ENCODE measurements around the gene ZNF396.

The ZNF396 gene

GRCh38 chr18:35334821-35335220 is 42.3 kb downstream of the ZNF396 start:
- Histone ChIP-seq H3K36me3 (peaks cover 84 to 94% (median 89%) of the 10 kb centered on the region in 11 experiments), H3K27me3 (no peaks in the 10 kb centered on the region), H3K4me1 (peaks cover 0 to 6% (median 0%) of the 10 kb centered on the region in 10 experiments; a peak in 6 of 20 replicates), H3K27ac (no peak overlapping the region), H3K4me3 (no peak overlapping the region), H4K20me1 (peaks cover 20 to 80% (median 59%) of the 10 kb centered on the region in 11 experiments; a peak in 20 of 22 replicates), H3K9me3 (replicated peaks in 1 of 11) (peaks cover 0 to 9% (median 0%) of the 10 kb centered on the region in 11 experiments; a peak in 1 of 22 replicates), H3K4me2 (no peak overlapping the region), H3K9ac (no peak overlapping the region)
- TF ChIP-seq Cebpa-rat (IDR thresholded peaks at IDR 0.05): no peak

GRCh38 chr18:35334212-35334611 is 42.9 kb downstream of the ZNF396 start:
- no peak for TF ChIP-seq Cebpa-rat (IDR thresholded peaks at IDR 0.05)
- no peak overlapping the region for H3K4me3 ChIP-seq
- peaks cover 0 to 9% (median 0%) of the 10 kb centered on the region in 11 experiments; a peak in 4 of 22 replicates for H3K9me3 ChIP-seq (replicated peaks in 1 of 11)
- no peaks in the 10 kb centered on the region for H3K27me3 ChIP-seq
- peaks cover 78 to 93% (median 87%) of the 10 kb centered on the region in 11 experiments for H3K36me3 ChIP-seq
- H3K27ac ChIP-seq: no peak overlapping the region
- no peak overlapping the region for H3K4me2 ChIP-seq
- peaks cover 0 to under 1% (median 0%) of the 10 kb centered on the region in 10 experiments; a peak in 1 of 20 replicates for H3K4me1 ChIP-seq
- peaks cover 14 to 74% (median 53%) of the 10 kb centered on the region in 11 experiments; a peak in 20 of 22 replicates for H4K20me1 ChIP-seq
- H3K9ac ChIP-seq: no peak overlapping the region

GRCh38 chr18:35331367-35332087 is 45.6 kb downstream of the ZNF396 start:
- H3K27ac ChIP-seq: no peak overlapping the region
- no peaks in the 10 kb centered on the region for H3K27me3 ChIP-seq
- H4K20me1 ChIP-seq: peaks cover 3 to 48% (median 28%) of the 10 kb centered on the region in 11 experiments; a peak in 18 of 22 replicates
- H3K36me3 ChIP-seq: peaks cover 51 to 78% (median 60%) of the 10 kb centered on the region in 11 experiments
- H3K4me3 ChIP-seq: no peak overlapping the region
- no peak overlapping the region for H3K9ac ChIP-seq
- peaks cover 0 to 23% (median 7%) of the 10 kb centered on the region in 11 experiments; a peak in 13 of 22 replicates for H3K9me3 ChIP-seq (replicated peaks in 1 of 11)
- H3K4me1 ChIP-seq: no peaks in the 10 kb centered on the region
- H3K4me2 ChIP-seq: no peak overlapping the region
- no peak for TF ChIP-seq Cebpa-rat (IDR thresholded peaks at IDR 0.05)

- Histone ChIP-seq H3K27me3 (no peaks in the 10 kb centered on the region), H3K9me3 (replicated peaks in 1 of 11) (peaks cover 0 to 23% (median 7%) of the 10 kb centered on the region in 11 experiments; a peak in 12 of 22 replicates)
Measured at GRCh38 chr18:35328868-35329267, 48.3 kb downstream of the ZNF396 start.

GRCh38 chr18:35326695-35327387 is 50.3 kb downstream of the ZNF396 start:
- Histone ChIP-seq H3K4me1 (no peaks in the 10 kb centered on the region), H3K36me3 (peaks cover 5 to 31% (median 14%) of the 10 kb centered on the region in 11 experiments), H3K9me3 (replicated peaks in 1 of 11) (peaks cover 0 to 23% (median 6%) of the 10 kb centered on the region in 11 experiments; a peak in 12 of 22 replicates), H3K27ac (no peak overlapping the region), H3K9ac (no peak overlapping the region), H4K20me1 (peaks cover 0 to 9% (median 0%) of the 10 kb centered on the region in 11 experiments; a peak in 2 of 22 replicates), H3K4me3 (no peak overlapping the region), H3K4me2 (no peak overlapping the region), H3K27me3 (no peaks in the 10 kb centered on the region)
- no peak for TF ChIP-seq Cebpa-rat (IDR thresholded peaks at IDR 0.05)

More at GRCh38 chr18:35328868-35329267, 48.3 kb downstream of the ZNF396 start:
- peaks cover 0 to 23% (median 10%) of the 10 kb centered on the region in 11 experiments; a peak in 13 of 22 replicates for H4K20me1 ChIP-seq
- no peak overlapping the region for H3K4me2 ChIP-seq
- H3K4me3 ChIP-seq: no peak overlapping the region
- no peak for TF ChIP-seq Cebpa-rat (IDR thresholded peaks at IDR 0.05)
- no peak overlapping the region for H3K9ac ChIP-seq
- H3K4me1 ChIP-seq: no peaks in the 10 kb centered on the region
- peaks cover 25 to 51% (median 34%) of the 10 kb centered on the region in 11 experiments for H3K36me3 ChIP-seq
- H3K27ac ChIP-seq: no peak overlapping the region

GRCh38 chr18:35324926-35325655 is 52.0 kb downstream of the ZNF396 start:
- H3K27ac ChIP-seq: no peak overlapping the region
- H3K4me3 ChIP-seq: no peak overlapping the region
- no peaks in the 10 kb centered on the region for H4K20me1 ChIP-seq
- peaks cover 0 to 19% (median 4%) of the 10 kb centered on the region in 11 experiments; a peak in 5 of 22 replicates for H3K36me3 ChIP-seq
- no peak overlapping the region for H3K9ac ChIP-seq
- peaks cover 0 to 23% (median 6%) of the 10 kb centered on the region in 11 experiments; a peak in 12 of 22 replicates for H3K9me3 ChIP-seq (replicated peaks in 1 of 11)
- H3K27me3 ChIP-seq: no peaks in the 10 kb centered on the region
- H3K4me2 ChIP-seq: no peak overlapping the region
- TF ChIP-seq Cebpa-rat (IDR thresholded peaks at IDR 0.05): no peak
- no peaks in the 10 kb centered on the region for H3K4me1 ChIP-seq

GRCh38 chr18:35322486-35323458 is 54.4 kb downstream of the ZNF396 start:
- Histone ChIP-seq H4K20me1 (no peaks in the 10 kb centered on the region), H3K4me1 (no peaks in the 10 kb centered on the region), H3K27me3 (no peaks in the 10 kb centered on the region), H3K9me3 (replicated peaks in 1 of 11) (peaks cover 0 to 4% (median 0%) of the 10 kb centered on the region in 11 experiments; a peak in 1 of 22 replicates), H3K4me2 (no peak overlapping the region), H3K27ac (no peak overlapping the region), H3K36me3 (peaks cover 0 to 6% (median 0%) of the 10 kb centered on the region in 11 experiments; a peak in 1 of 22 replicates), H3K4me3 (no peak overlapping the region), H3K9ac (no peak overlapping the region)
- TF ChIP-seq Cebpa-rat (IDR thresholded peaks at IDR 0.05): no peak

Measured in BLaER1 treated with 17β-estradiol and CSF1 and Interleukin-3, amounts not matched to agents 10 nM and 100 nM (cell line).